NCI-H1092 (cell line): Measurements from ENCODE around the gene STOM.
A peak's percentile ranks its signal among the peaks of the same experiment; 100 is the strongest.
"Not testable (repeated sequence)": the region's sequence is repeated elsewhere in the genome, so short reads cannot be mapped to it uniquely, and the experiment has no call there.

Experiments used
- DNase-seq: peaks from one replicate; lab custom pipeline; 2025; lab: John Stamatoyannopoulos, UW

The STOM gene, protein sequence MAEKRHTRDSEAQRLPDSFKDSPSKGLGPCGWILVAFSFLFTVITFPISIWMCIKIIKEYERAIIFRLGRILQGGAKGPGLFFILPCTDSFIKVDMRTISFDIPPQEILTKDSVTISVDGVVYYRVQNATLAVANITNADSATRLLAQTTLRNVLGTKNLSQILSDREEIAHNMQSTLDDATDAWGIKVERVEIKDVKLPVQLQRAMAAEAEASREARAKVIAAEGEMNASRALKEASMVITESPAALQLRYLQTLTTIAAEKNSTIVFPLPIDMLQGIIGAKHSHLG

DNA sequence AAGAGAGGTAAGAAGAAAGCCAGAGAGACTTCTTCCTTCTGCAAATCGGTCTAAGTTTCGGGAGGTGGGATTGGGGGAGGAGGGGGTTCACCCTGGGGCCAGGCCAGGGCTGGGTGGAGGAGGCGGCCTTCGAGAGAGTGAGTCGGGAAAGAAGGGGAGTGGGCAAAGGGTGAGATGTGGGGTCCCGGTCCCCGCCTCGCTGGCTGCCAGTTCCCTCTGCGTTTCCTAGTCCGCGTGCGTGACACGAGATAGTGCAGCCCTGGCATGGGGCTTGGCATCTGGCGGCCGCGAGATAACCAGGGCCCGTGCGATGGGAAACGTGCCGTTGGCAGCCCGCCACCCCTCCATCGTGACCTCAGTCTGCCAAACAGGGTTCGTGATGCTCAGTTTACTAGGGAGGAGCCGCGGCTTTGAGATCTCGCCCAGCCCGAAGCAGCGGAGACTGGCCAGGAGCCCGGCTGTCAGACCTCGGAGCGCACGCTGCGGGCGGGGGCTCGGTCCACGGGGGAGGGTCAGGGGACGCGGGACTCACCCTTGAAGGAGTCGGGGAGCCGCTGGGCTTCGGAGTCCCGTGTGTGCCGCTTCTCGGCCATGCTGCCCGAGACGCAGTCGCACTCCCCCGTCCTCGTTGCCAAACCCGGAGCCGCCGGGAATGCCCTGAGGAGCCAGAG, at the start of gene STOM:
Gene STOM (minus strand): TSS at position 656 of the 671 bp plus-strand sequence. CDS start 63 bp downstream, at position 593.
- peak; percentile 8 for DNase-seq

DNA sequence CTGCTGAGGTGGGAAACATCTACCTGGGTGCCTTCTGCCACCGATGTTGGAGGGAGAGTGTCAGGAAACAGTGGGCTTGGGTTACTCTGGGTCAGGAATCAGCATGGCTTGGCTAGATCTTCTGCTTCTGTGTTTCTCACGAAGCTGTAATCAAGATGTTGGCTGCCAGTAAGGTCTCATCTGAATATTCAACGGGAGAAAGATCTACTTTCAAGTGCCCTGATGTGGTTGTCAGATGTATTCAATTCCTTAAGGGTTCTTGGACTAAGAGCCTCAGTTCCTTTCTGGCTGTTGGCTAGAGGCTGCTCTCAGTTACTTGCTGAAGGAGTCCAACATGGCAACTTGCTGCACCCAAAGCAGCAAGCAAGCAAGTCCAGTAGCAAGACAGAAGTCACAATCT, 41.9 kb upstream of the STOM start:
- DNase-seq, result no peak

DNA sequence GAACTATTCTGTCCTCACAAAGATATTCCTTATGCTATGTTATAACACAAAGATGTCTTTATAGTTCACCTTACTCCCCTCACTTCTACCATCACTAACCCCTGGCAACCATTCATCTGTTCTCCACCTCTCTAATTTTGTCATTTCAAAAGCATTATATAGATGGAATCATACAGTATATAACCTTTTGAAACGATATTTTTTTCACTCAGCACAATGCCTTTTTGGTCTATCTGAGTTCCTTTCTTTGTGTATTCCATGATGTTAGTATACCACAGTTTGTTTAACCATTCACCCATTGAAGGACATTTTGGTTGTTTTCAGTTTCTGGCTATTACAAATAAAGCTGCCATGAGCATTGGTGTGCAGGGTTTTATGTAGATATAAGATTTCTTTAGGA, 35.8 kb upstream of the STOM start:
- no peak for DNase-seq

DNA sequence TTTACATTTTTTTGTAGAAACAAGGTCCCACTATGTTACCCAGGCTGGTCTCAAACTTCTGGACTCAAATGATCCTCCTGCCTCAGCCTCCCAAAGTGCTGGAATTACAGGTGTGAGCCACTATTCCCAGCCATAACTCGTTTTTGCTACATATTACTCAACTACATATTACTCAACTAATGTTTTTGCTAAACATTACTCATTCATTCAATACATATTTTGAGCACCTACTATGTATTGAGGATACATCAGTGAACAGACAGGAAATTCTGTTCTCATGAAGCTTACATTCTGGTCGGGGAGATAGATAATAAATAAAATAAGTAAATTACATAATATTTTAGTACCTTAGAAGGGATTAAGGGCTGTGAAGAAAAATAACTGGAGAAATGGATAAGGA, 34.9 kb upstream of the STOM start:
- no peak for DNase-seq

DNA sequence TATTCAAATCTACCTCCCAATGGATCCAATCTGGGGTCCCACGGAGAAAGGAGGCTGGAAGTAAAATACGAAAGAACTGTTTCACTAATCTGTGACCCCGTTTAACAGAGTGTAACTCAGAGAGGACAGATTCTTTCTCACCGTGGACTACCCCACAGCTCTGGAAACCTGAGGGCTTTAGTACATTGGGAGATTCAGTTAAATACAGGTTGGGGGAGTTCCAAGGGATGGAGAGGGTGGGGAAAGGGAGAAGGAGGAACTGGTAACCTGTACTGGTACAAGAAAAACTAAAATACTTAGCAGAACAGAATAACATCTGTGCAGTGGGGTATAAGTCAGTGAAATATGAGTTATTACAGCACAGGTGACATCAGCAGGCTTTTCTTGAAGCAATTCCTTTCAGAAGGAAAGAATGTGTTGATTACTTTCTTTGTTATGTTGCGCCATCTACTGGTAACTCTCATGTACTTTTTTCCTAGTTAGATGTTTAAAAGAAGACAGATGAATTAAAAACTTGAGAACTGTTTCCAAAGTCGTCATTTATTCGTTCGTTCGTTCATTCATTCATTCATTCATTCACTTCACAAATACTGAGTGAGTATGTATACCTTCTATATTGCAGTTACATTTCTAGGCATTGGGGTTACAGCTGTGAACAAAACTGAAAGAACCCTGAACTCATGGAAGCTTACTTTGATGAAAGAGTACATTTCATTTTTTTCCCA, 30.0 kb upstream of the STOM start:
- peak; percentile 25 for DNase-seq

DNA sequence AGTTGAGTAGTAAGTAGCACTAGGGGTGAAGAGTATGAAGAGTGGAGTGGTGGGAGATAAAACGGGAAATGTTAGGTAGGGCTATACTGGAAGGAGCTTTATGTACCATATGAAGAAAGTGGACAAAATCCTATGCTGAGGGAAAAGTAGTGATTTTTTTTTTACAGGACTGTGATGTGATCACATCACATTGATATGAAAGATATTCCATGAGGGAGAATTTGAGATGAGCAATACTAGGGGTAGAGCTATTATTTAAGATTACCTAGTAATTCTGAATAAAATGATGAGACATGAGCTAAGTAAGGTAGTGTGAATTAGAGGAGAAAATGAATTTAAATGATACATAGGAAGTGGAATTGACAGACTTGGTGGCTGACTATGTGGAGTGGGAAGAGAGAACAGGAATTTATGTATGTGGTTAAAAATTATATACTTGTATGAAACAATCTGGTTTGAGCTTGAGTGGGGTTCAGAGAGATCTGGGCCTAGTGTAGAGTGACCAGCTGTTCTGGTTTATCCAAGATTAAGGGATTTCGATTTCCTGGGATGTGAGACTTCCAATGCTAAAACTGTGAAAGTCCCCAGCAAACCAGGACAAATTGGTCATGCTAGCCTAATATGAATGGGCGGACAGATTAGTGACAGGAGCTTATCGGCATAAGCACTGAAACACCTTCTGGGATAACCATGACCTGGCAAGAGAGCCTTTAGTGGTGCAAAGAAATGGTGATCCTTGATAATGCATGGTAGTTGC, 29.3 kb upstream of the STOM start:
- DNase-seq, result no peak

DNA sequence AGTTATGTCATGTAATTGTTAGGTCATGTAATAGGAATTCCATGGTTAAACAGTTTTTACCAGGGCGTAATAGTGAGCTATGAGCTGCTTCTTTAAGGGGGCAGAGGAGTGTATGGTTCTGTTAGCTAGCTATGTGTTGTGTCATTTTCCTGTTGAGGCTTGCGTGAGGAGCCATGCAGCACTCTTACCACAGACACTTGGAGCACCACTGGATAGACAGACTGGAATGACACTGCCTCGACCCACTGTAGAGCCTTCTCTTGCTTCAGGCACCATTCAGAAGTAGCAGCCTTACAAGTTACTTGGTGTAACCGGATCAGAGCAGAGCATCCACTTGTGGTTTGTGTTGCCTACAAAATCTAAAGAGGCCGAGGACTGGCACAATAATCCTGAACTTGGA, 28.3 kb upstream of the STOM start:
- DNase-seq, result no peak

DNA sequence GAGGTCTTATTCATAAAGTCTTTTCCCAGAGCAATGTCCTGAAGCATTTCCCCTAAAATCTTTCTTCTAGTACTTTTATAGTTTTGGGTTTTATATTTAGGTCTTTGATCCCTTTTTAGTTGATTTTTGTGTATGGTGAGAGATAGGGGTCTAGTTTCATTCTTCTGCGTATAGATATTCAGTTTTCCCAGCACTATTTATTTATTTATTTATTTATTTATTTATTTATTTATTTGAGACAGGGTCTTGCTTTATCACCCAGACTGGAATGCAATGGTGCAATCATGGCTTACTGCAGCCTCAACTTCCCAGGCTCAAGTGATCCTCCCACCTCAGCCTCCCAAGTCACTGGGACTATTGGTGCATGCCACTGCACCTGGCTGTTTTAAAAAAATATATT, 27.2 kb upstream of the STOM start:
- DNase-seq, result not testable (repeated sequence)

DNA sequence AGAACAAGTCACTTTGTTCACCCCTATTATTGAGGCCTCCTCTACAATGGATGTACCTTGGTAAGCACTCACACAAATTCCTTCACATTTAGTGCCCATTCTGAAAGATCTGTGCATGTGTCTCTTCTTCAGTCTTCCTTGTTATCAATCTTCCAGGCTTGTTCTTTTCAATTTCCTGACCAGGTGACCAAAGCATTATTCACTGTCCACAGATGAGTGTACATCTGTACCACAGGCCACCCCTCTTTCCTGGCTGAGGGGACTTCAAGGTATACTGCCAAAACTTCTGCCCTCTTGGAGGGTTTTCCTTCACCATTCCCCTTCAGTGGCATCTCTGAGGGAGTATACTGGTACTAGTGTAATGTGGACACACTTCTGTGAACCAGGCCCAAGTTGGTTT, 25.5 kb upstream of the STOM start:
- DNase-seq, result no peak

DNA sequence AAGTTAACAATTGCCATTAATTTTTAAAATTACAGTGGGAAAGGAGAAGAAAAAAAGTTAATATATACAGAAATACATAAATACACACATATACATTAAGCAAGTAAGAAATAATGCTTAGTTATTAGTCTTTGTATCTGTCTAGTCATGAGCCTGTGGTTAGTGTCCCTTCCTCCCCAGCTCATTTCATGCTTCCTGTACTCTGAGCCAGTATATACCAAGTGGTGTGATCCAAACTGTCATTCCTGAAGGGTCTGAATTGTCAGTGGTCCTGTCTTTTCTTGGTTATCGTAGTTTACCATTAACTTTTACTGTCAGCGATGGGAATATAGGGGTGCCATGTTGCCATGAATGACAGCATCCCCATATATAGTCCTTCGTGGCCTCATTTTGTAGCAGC, 24.2 kb upstream of the STOM start:
- DNase-seq, result no peak

DNA sequence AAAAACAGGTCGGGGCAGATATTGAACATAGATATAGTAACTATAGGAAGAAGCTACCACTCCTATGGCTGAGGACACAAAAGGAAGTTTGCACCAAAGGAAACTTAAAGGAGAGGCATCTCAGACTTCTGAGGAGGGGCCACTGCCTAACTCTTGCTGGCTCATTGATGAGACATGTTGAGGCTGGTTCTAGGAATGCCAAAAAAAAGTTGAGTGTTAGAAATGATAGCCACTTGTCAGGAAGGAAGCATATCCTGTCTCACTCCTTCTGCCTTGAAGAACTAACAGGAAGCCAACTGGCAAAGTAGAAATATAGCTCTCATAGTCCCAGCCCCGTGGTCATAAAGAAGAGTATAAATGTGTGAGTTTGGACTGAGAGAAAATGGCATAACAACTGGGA, 23.3 kb upstream of the STOM start:
- DNase-seq, result no peak

DNA sequence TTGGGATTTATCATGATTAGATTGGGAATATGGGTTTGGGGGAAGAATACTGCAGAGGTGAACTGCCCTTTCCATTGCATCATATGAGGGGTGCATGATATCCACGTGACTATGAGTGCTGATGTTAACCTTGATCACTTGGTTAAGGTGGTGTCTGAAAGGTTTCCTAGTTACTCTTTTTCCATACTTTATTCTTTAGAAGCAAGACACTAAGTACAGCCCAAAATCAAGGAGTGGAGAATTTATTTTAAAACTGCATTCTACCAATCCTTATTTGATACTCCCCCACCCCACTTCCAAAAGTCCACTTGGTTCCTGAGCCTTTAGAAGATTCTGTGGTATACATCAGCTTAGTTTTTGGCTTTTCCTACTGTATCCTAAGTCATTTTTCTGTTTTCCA, 20.3 kb upstream of the STOM start:
- no peak for DNase-seq

DNA sequence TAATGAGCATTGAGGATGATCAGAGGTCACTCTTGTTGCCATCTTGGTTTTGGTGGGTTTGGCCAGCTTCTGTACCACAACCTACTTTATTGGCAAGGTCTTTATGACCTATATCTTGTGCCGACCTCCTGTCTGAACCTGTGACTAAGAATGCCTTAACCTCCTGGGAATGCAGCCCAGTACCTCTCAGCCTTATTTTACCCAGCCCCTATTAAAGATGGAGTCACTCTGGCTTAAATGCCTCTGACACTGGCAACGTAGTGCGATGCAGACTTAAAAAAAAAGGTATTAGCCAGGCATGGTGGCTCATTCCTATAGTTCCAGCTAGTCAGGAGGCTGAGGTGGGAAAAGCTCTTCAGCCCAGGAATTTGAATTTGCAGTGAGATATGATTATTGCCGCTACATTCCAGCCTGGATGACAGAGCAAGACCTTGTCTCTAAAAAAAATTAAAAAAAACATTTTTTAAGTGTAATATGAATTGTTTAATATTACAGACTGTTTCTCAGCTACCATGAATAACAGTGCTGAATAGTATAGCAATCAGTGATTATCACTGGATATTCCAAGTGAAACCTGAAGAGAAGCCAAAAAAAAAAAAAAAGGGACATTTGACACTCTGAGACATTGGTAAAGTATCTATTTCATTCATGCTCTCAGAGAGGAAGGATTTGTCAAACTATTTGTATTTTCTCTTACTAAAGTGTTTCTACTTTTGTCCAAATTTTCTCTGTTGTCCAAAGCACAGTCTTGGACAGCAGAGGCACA, 18.3 kb upstream of the STOM start:
- no peak for DNase-seq

DNA sequence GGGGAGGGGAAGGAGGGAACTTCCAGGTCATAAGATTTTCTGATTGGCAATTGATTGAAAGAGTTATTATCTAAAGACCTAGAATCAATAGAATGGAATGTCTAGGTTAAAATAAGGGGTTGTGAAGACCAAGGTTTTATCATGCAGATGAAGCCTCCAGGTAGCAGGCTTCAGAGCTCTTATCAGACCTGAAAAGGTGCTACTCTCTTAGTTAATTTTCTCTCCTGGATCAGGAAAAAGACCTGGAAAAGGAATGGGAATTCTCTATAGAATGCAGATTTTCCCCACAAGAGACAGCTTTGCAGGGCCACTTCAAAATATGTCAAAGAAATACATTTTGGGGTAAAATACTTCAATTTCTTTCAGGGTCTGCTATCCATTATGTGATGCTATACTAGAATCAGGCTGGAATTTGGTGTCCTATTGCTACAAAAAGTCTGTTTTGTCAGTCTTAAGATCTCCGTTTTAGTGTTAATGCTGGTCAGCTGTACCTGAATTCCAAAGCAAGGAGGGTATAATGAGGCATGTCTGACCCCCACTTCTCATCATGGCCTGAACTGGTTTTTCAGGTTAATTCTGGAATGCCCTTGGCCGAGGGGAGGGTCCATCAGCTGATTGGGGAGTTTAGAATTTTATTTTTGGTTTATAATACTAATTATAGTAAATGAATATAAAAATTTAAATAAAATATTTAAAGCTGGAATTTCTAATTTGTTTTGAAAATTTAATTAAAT, 16.6 kb upstream of the STOM start:
- no peak for DNase-seq

DNA sequence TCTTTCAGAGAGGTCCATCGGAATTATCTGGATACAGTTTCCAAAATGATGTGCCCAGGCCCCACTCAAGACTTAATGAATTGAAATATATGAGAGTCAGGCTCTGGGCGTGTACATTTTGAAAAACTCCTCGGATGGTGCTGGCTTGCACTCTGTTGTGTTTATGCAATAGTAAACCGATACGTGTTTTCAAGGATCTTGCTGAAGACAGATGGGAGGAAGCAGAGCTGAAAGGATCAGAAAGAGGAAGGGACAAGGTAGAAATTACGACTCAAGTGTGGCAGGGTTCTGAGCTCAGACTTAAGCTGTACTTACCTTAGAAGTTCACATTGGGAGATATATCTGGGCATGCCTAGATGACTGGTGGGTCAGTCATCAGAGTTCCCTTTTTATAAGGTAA, 13.7 kb upstream of the STOM start:
- no peak for DNase-seq

DNA sequence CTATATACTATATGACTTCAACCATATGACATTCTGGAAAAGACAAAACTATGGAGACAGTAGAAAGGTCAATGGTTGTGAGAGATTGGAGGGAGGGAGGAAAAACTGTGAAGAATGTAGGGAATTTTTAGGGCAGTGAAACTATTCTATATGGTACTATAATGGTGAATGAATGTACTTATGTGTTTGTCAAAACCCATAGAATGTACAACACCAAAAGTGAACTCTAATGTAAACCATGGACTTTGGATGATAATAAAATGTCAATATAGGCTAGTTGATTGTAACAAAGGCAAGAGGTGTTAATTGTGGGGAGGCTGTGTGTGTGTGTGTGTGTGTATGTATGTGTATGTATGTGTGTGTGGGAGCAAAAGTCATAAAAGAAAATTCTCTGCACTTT, 10.8 kb upstream of the STOM start:
- no peak for DNase-seq

DNA sequence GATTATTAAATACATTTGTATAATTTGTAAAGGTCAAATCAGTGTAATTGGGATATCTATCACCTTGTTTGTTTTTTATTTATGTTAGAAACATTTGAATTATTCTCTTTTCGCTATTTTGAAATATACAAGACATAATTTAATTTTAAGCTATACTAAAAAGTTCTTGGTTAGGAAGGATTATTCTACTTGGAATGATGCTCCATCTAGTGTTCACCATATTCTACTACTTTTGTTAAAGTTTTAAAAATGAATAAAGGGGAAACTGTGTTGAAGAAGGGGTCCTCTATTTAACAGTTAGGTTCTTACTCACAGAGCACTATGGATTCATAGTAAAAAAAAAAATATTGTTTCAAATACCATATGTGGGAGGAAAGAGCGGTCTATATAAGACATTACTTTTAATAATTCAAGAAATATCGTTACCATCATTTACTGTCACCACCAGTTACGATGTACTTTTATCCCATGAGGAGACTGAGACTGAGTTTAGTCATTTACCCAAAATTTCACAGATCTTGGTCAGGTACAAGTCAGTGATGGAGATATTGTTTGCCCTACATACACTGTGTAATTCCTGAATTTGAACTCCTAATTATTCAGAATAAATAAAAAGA, 6.3 kb upstream of the STOM start:
- no peak for DNase-seq

DNA sequence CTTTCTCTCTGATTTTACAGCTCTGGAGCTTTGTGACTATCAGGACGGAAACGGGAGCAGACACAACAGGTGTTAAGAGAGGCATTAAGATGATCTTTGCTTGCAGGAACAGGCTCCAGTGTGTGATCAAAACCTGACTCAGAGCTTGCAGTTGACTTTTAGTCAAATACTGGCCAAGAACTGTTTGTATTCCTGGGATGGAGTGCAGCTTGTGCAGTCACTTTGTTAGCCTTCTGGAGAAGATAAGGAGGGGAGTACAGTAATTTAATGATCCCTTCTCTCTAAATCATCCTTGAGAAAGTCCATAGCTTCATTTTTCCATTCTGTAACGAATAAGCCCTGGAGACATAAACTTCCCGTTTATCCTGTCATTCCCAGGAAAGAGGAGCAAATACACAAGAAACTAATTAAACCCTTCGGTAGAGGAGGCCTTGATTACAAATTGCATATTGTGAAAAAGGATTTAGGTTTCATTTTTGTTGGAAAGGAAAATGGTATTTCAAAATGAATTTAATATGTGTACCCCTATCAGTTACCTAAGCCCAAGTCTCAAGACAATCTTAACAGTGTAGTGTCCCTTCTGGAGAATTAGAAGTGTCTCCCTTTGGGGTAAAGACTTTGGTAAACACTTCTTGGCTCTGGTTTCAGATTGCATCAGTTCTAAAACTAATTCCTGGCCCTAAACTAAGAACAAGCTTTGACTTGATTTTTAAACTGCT, 3.1 kb upstream of the STOM start:
- no peak for DNase-seq

DNA sequence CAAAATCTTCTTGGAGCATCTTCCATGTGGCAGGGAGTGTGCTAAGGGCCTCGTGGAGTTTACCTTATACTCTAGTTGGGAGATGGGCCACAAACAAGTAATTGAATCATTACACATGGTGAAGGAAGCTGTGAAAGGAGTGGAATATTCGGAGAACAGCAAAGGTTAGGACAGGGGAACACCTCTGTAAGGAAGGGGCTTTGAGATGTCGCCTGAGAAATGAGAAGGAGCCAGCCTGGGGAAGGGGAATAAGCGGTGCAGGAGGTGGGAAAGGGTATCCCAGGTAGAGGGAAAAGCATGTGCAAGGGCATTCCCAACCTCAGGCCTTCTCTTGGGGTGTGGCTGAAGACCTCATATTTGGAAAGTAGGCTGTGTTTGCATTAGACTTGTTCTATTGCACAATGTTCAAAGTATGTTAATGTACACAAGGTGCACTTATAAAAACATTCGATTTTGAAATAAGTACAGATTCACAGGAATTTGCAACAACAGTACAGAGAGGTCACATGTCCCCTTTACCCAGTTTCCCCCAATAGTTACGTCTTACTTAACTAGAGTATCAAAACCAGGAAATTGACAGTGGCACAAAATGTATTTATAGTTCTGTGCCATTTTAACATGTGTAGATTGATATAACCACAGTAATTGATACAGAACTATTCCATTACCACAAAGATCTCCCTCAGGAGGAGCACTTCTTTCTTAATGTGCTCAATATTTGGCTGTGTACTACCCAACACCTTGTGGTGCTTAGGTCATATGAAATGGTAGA, 2.4 kb upstream of the STOM start:
- no peak for DNase-seq
